Endothelial cell of umbilical vein (primary cell): ENCODE measurements around the gene ZFP62. TPM values are rescaled to one million over a fixed set of nuclear protein-coding genes. Genes with fewer than 3 reads are reported as not detected.

Experiments
- BruUV-seq: library from RNA; stranded (reverse); fragments of 400-500 nt; replicated peaks from 2 replicates; lab custom pipeline; 2021; lab: Mats Ljungman, UMichigan
- CTCF ChIA-PET: fragments of 300-600, 350-600 bp; sonication (Branson Sonifier 250); formaldehyde crosslinking; loops from one replicate; lab custom pipeline; 2021; ENCODE audit warnings: antibody characterized with exemption, inconsistent platforms; lab: Charles Lee
- POLR2A ChIA-PET: fragments of 300-600, 350-600 bp; sonication (Branson Sonifier 250); formaldehyde crosslinking; loops from one replicate; lab custom pipeline; 2021; ENCODE audit warnings: antibody characterized with exemption, inconsistent platforms; lab: Charles Lee
- DNase-seq: peaks from one replicate; pipeline ENCODE4 v3.0.0-alpha.2; 2011; ENCODE audit warnings: low read depth, low spot score
- FAIRE-seq: peaks from 2 replicates; lab custom pipeline; 2011; peaks lifted over from hg19 to GRCh38; lab: Jason Lieb, UNC
- H2AFZ ChIP-seq: 2 replicates; pipeline ENCODE4 v1.6.0; 2012; ENCODE audit warnings: low read depth, low read length, control low read depth, inconsistent platforms
- H3K27ac ChIP-seq: 2 replicates; pipeline ENCODE4 v1.5.1; 2011; ENCODE audit warnings: low read depth, mild to moderate bottlenecking, control low read depth, low read length, moderate library complexity; ENCODE audit not compliant: insufficient read depth
- H3K27me3 ChIP-seq, 2 experiments: 2 replicates each; pipeline versions ENCODE4 v1.6.0 to v1.6.1; 2011; ENCODE audit warnings: low read length in 2 of 2, mixed read lengths in 1 of 2; ENCODE audit not compliant: control insufficient read depth in 2 of 2, insufficient read depth in 2 of 2
- H3K36me3 ChIP-seq, 2 experiments: 2 replicates in 1 of 2; 3 replicates in 1 of 2; pipeline ENCODE4 v1.5.1; 2011; ENCODE audit warnings: low read length in 2 of 2, mild to moderate bottlenecking in 1 of 2, moderate library complexity in 1 of 2; ENCODE audit not compliant: control insufficient read depth in 2 of 2, insufficient read depth in 2 of 2; ENCODE audit errors: extremely low read depth in 1 of 2
- H3K4me1 ChIP-seq: 3 replicates; pipeline ENCODE4 v1.5.1; 2011; ENCODE audit warnings: mild to moderate bottlenecking, low read length; ENCODE audit not compliant: control insufficient read depth, insufficient read depth; ENCODE audit errors: extremely low read depth
- H3K4me2 ChIP-seq: 2 replicates; pipeline ENCODE4 v1.6.1; 2011; ENCODE audit warnings: low read length, control low read depth, mixed read lengths; ENCODE audit not compliant: insufficient read depth
- H3K4me3 ChIP-seq, 3 experiments: fragments of 200-600 bp in 1 of 3; sonication (generic), shearing (Covaris generic) in 1 of 3; replicated peaks in 1 of 3; 2 replicates each; pipeline ENCODE4 v1.5.1; 2011 to 2016; ENCODE audit warnings: control low read depth in 3 of 3, low read length in 3 of 3, mild to moderate bottlenecking in 2 of 3, inconsistent platforms in 1 of 3, low read depth in 1 of 3, moderate library complexity in 1 of 3; ENCODE audit not compliant: insufficient read depth in 1 of 3
- H3K79me2 ChIP-seq: 2 replicates; pipeline ENCODE4 v1.6.0; 2012; ENCODE audit warnings: low read length, inconsistent platforms; ENCODE audit not compliant: control insufficient read depth, insufficient read depth
- H3K9ac ChIP-seq: replicated peaks from 2 replicates; pipeline ENCODE3; 2011; ENCODE audit warnings: low read length, control low read depth; ENCODE audit not compliant: insufficient read depth; ENCODE audit errors: extremely low read depth
- H3K9me1 ChIP-seq: replicated peaks from 3 replicates; pipeline ENCODE4 v1.6.0; 2011; ENCODE audit warnings: mild to moderate bottlenecking, low read length; ENCODE audit not compliant: control insufficient read depth, insufficient read depth; ENCODE audit errors: extremely low read depth
- H3K9me3 ChIP-seq: replicated peaks from 2 replicates; pipeline ENCODE4 v1.5.1; 2012; ENCODE audit warnings: low read length, inconsistent platforms; ENCODE audit not compliant: control insufficient read depth, insufficient read depth
- H4K20me1 ChIP-seq: replicated peaks from 2 replicates; pipeline ENCODE3; 2011; ENCODE audit warnings: mild to moderate bottlenecking, low read length; ENCODE audit not compliant: control insufficient read depth, insufficient read depth; ENCODE audit errors: extremely low read depth
- CTCF ChIP-seq, 2 donors: IDR thresholded peaks; 1 replicate in 1 of 2; 2 replicates in 1 of 2; pipeline ENCODE4 v1.5.1; 2011; ENCODE audit warnings: low read length in 2 of 2, mild to moderate bottlenecking in 2 of 2, moderate library complexity in 2 of 2, control low read depth in 1 of 2, inconsistent platforms in 1 of 2, low read depth in 1 of 2; ENCODE audit not compliant: insufficient read depth in 1 of 2; ENCODE audit errors: extremely low read depth in 1 of 2
- EZH2 ChIP-seq: IDR thresholded peaks from 2 replicates; pipeline ENCODE4 v1.6.1; 2012; ENCODE audit warnings: borderline replicate concordance, low read depth, mild to moderate bottlenecking, moderate library complexity, low read length, inconsistent platforms; ENCODE audit not compliant: severe bottlenecking
- FOS ChIP-seq: IDR thresholded peaks from 2 replicates; pipeline ENCODE4 v1.6.1; 2011; ENCODE audit warnings: mild to moderate bottlenecking, low read length, moderate library complexity, borderline replicate concordance; ENCODE audit not compliant: insufficient read depth
- GATA2 ChIP-seq: IDR thresholded peaks from 2 replicates; pipeline ENCODE4 v1.7.0; 2011; ENCODE audit warnings: low read depth, mild to moderate bottlenecking, moderate library complexity, mixed read lengths, low read length; ENCODE audit not compliant: insufficient read length, insufficient read depth
- JUN ChIP-seq: IDR thresholded peaks from 2 replicates; pipeline ENCODE4 v1.6.1; 2011; ENCODE audit warnings: borderline replicate concordance, low read depth; ENCODE audit not compliant: insufficient read length, insufficient read depth
- MAX ChIP-seq: IDR thresholded peaks from 2 replicates; pipeline ENCODE4 v1.6.1; 2011; ENCODE audit not compliant: insufficient read depth, insufficient read length
- MYC ChIP-seq: IDR thresholded peaks from one replicate; pipeline ENCODE4 v1.6.1; 2011; ENCODE audit warnings: mild to moderate bottlenecking, low read depth, low read length
- POLR2A ChIP-seq: IDR thresholded peaks from 2 replicates; pipeline ENCODE4 v1.6.1; 2012; ENCODE audit warnings: low read depth, mild to moderate bottlenecking, control low read depth, low read length
- POLR2AphosphoS5 ChIP-seq: IDR thresholded peaks from 2 replicates; pipeline ENCODE4 v1.6.1; 2012; ENCODE audit warnings: low read depth, mild to moderate bottlenecking, control low read depth, low read length, moderate library complexity; ENCODE audit not compliant: insufficient read depth
- dilution Hi-C: fragments of 300-500 bp; cut with MboI; formaldehyde crosslinking; loops from one replicate; pipeline ENCODE4 v1.15.0; 2019; ENCODE audit warnings: low sequenced_read_pairs; ENCODE audit not compliant: extremely low pct_ligation_motif_present
- intact Hi-C: fragments of 100-400 bp; cut with micrococcal nuclease; formaldehyde crosslinking; loops from one replicate; pipeline ENCODE4 v1.10.0; 2022
- polyA plus RNA-seq, 4 experiments: library from polyadenylated mRNA; depleted of rRNA in 3 of 4; stranded (reverse) in 3 of 4; unstranded in 1 of 4; fragments of >200 nt; gene quantifications; 2 replicates each; pipeline versions ENCODE4 v1.2.1 to v1.2.3, GENCODE V29; 2011 to 2012; ENCODE audit warnings: missing spikeins in 1 of 4
- total RNA-seq: library from RNA; stranded (reverse); gene quantifications from 2 replicates; pipeline ENCODE4 v1.2.3, GENCODE V29; 2021

ZFP62 gene
- total and polyA plus RNA-seq, 2 donors (not counting 3 experiments of a cell fraction or from before 2014, with no cell fraction given) = 3.7 to 19.7 TPM

- H3K9ac ChIP-seq = no peak overlapping the region
- H3K27ac ChIP-seq = no peak overlapping the region
- H3K79me2 ChIP-seq = peaks cover 39% of the 10 kb centered on the region
- H2AFZ ChIP-seq = no peak overlapping the region
- no peaks in the 10 kb centered on the region for H3K9me1 ChIP-seq
- ChIA-PET CTCF (interaction anchor here (1.1 kb wide), 2 partner anchors 18 to 20 kb away, joined by 3 read pairs; no protein-coding TSS in a partner anchor), POLR2A (no interaction called here)
- dilution Hi-C loops = no loop called here
- no peak overlapping the region for H3K4me3 ChIP-seq
- intact Hi-C loops = loop anchor here (5.0 to 10.0 kb wide), 3 partner anchors 309 to 458 kb away; partner anchors contain the start of genes CNOT6 and TRIM52
- peaks cover 16% of the 10 kb centered on the region for H4K20me1 ChIP-seq
- no peak overlapping the region for H3K4me2 ChIP-seq
- TF ChIP-seq CTCF (IDR thresholded peaks at IDR 0.05; ENCODE audit: extremely low read depth in 1 of 2, insufficient read depth in 1 of 2, low read depth in 1 of 2, low read length in 2 of 2) = no peak
- TF ChIP-seq MAX = no peak
- no peak for TF ChIP-seq MYC
- no peak for TF ChIP-seq POLR2A
- TF ChIP-seq GATA2 = no peak
- no peak for TF ChIP-seq POLR2AphosphoS5
- no peak for TF ChIP-seq EZH2
- TF ChIP-seq FOS = no peak
- TF ChIP-seq JUN = no peak
- H3K36me3 ChIP-seq = peaks cover 2 to 3% of the 10 kb centered on the region in 2 experiments
- H3K9me3 ChIP-seq = no peaks in the 10 kb centered on the region
- FAIRE-seq (no peak), DNase-seq (no peak)
- no TSS peak for BruUV-seq
- H3K27me3 ChIP-seq = no peaks in the 10 kb centered on the region
- H3K4me1 ChIP-seq = peaks cover 60% of the 10 kb centered on the region
Observed at GRCh38 chr5:180804129-180804618, 56.9 kb downstream of the ZFP62 start.
